GM23338 (cell line): ENCODE results near the gene SPATA2L. TPM values are rescaled to one million over a fixed set of nuclear protein-coding genes. Genes with fewer than 3 reads are reported as not detected.

Source experiments
- ATAC-seq: fragments of 200-7000 bp; cut with Tn5 transposase; 3 replicates; pipeline ENCODE4 v1.9.1; 2020
- DNase-seq: peaks from one replicate; pipeline ENCODE4 v3.0.0-alpha.2; 2015; ENCODE audit warnings: low spot score
- H2AFZ ChIP-seq: fragments of 200-600 bp; sonication (generic); 2 replicates; pipeline ENCODE4 v1.8.0; 2016; ENCODE audit warnings: antibody characterized with exemption, mild to moderate bottlenecking, moderate library complexity
- H3F3A ChIP-seq: fragments of 200-600 bp; sonication (generic); replicated peaks from 2 replicates; pipeline ENCODE4 v1.8.0; 2017; ENCODE audit warnings: antibody characterized with exemption, mixed run types, low read depth
- H3K27ac ChIP-seq: fragments of 200-600 bp; sonication (generic); 2 replicates; pipeline ENCODE4 v1.6.1; 2016; ENCODE audit warnings: low read depth
- H3K27me3 ChIP-seq: fragments of 200-600 bp; sonication (generic); 2 replicates; pipeline ENCODE4 v1.8.0; 2016; ENCODE audit warnings: mild to moderate bottlenecking, mixed run types, moderate library complexity; ENCODE audit not compliant: insufficient read depth
- H3K36me3 ChIP-seq: fragments of 200-600 bp; sonication (generic); 2 replicates; pipeline ENCODE4 v1.8.0; 2016; ENCODE audit warnings: mild to moderate bottlenecking; ENCODE audit not compliant: insufficient read depth
- H3K4me1 ChIP-seq: fragments of 200-600 bp; sonication (generic); 2 replicates; pipeline ENCODE4 v1.8.0; 2016; ENCODE audit warnings: mild to moderate bottlenecking, moderate library complexity; ENCODE audit not compliant: insufficient read depth
- H3K4me2 ChIP-seq: fragments of 200-600 bp; sonication (generic); 2 replicates; pipeline ENCODE4 v1.7.1; 2017; ENCODE audit warnings: mixed run types
- H3K4me3 ChIP-seq: fragments of 200-600 bp; sonication (generic); 2 replicates; pipeline ENCODE4 v1.6.1; 2016; ENCODE audit warnings: mixed run types
- H3K79me2 ChIP-seq: fragments of 200-600 bp; sonication (generic); replicated peaks from 2 replicates; pipeline ENCODE4 v1.8.0; 2017; ENCODE audit warnings: mild to moderate bottlenecking; ENCODE audit not compliant: insufficient read depth
- H3K9me2 ChIP-seq: fragments of 200-600 bp; sonication (generic); 2 replicates; pipeline ENCODE4 v1.8.0; 2017; ENCODE audit not compliant: insufficient read depth
- H4K20me1 ChIP-seq: fragments of 200-600 bp; sonication (generic); replicated peaks from 2 replicates; pipeline ENCODE4 v1.8.0; 2017; ENCODE audit warnings: mild to moderate bottlenecking; ENCODE audit not compliant: insufficient read depth
- H3K27ac Mint-ChIP-seq: 2 replicates; pipeline ENCODE4 v1.8.0; 2020; ENCODE audit warnings: inconsistent platforms, mild to moderate bottlenecking, moderate library complexity, mixed read lengths
- H3K27me3 Mint-ChIP-seq: 3 replicates; pipeline ENCODE4 v1.8.0; 2022; ENCODE audit warnings: low read depth, mild to moderate bottlenecking, moderate library complexity, mixed read lengths, inconsistent platforms; ENCODE audit not compliant: insufficient read depth, poor library complexity
- H3K36me3 Mint-ChIP-seq: 3 replicates; pipeline ENCODE4 v1.8.0; 2021; ENCODE audit warnings: low read depth, mild to moderate bottlenecking, inconsistent platforms, moderate library complexity, mixed read lengths
- H3K4me1 Mint-ChIP-seq: 3 replicates; pipeline ENCODE4 v1.8.0; 2020; ENCODE audit warnings: mild to moderate bottlenecking, inconsistent platforms, mixed read lengths
- H3K4me3 Mint-ChIP-seq: 3 replicates; pipeline ENCODE4 v1.8.0; 2021; ENCODE audit warnings: moderate library complexity, mild to moderate bottlenecking, inconsistent platforms, mixed read lengths
- H3K9me3 Mint-ChIP-seq: 3 replicates; pipeline ENCODE4 v1.8.0; 2020; ENCODE audit warnings: moderate library complexity, mild to moderate bottlenecking, inconsistent platforms, mixed read lengths
- CREB1 ChIP-seq: fragments of 250-450 bp; sonication (Bioruptor Pico); IDR thresholded peaks from 2 replicates; pipeline ENCODE4 v1.5.0; 2020; ENCODE audit warnings: low read depth, mild to moderate bottlenecking, moderate library complexity
- EZH2 ChIP-seq: fragments of 200-600 bp; sonication (generic); IDR thresholded peaks from one replicate; pipeline ENCODE4 v1.8.0; 2017; ENCODE audit warnings: antibody characterized with exemption, mild to moderate bottlenecking, low read depth; ENCODE audit not compliant: unreplicated experiment
- EZH2phosphoT487 ChIP-seq: fragments of 200-600 bp; sonication (generic); IDR thresholded peaks from one replicate; pipeline ENCODE4 v1.8.1; 2018; ENCODE audit warnings: antibody characterized with exemption; ENCODE audit not compliant: unreplicated experiment
- JUNB ChIP-seq: IDR thresholded peaks from one replicate; pipeline ENCODE4 v1.6.1; 2016; ENCODE audit warnings: antibody characterized with exemption; ENCODE audit not compliant: unreplicated experiment
- NANOG ChIP-seq: IDR thresholded peaks from 2 replicates; pipeline ENCODE4 v1.6.1; 2016; ENCODE audit warnings: antibody characterized with exemption, borderline replicate concordance
- POLR2AphosphoS5 ChIP-seq: IDR thresholded peaks from 2 replicates; pipeline ENCODE4 v1.6.1; 2016; ENCODE audit warnings: antibody characterized with exemption, low read depth
- REST ChIP-seq: IDR thresholded peaks from one replicate; pipeline ENCODE4 v1.6.1; 2018; ENCODE audit warnings: antibody characterized with exemption; ENCODE audit not compliant: unreplicated experiment
- STAT1 ChIP-seq: IDR thresholded peaks from one replicate; pipeline ENCODE4 v1.6.1; 2016; ENCODE audit warnings: antibody characterized with exemption; ENCODE audit not compliant: unreplicated experiment
- ZNF114 ChIP-seq: fragments of 250-450 bp; sonication (Bioruptor Pico); IDR thresholded peaks from 2 replicates; pipeline ENCODE4 v1.5.0; 2020; ENCODE audit warnings: mild to moderate bottlenecking, moderate library complexity
- polyA plus RNA-seq: library from polyadenylated mRNA; unstranded; fragments of >200 nt; fragmentation: Nextera tagmentation; extraction: Ambion mirVana; gene quantifications from 2 replicates; pipeline ENCODE4 v1.2.1, GENCODE V29; 2016
- total RNA-seq: library from RNA; depleted of rRNA; stranded (reverse); fragments of >200 nt; shearing (Covaris generic); gene quantifications from 2 replicates; pipeline ENCODE4 v1.2.3, GENCODE V29; 2014
- TF ChIP-seq, protein P1 (sequence below): IDR thresholded peaks from 2 replicates; pipeline ENCODE4 v1.6.1; 2016; ENCODE audit warnings: antibody characterized with exemption
- TF ChIP-seq, protein P2 (sequence below): fragments of 250-450 bp; sonication (Bioruptor Pico); IDR thresholded peaks from 2 replicates; pipeline ENCODE4 v1.5.0; 2020; ENCODE audit warnings: mild to moderate bottlenecking, moderate library complexity

The SPATA2L gene
- total and polyA plus RNA-seq, 2 experiments from 2014 or later: 6.9 to 26.2 TPM

DNA sequence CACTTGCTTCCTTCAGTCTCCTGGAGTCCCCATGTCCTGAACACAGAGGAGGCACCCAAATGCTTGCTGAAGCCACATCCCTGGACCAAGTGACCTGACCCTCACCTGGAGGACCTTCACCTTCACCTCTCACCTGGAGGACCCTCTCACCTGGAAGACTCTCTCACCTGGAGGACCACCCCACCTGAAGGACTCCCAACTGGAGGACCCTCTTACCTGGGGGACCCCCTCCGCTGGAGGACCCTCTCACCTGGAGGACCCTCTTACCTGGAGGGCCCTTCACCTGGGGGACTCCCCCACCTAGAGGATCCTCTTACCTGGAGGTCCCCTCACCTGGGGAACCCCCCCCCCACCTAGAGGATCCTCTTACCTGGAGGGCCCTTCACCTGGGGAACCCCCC, 15.6 kb downstream of the SPATA2L start:
- Histone ChIP-seq H3F3A (0 out of 2 replicates have a peak, but pooled peaks cover 6% of the 10 kb centered on the region), H3K27ac (no peak overlapping the region), H3K79me2 (peaks cover 12% of the 10 kb centered on the region), H3K4me3 (no peak overlapping the region), H3K4me2 (no peak overlapping the region), H3K9me2 (0 out of 2 replicates have a peak, but pooled peaks cover 4% of the 10 kb centered on the region), H3K4me1 (0 out of 2 replicates have a peak, but pooled peaks cover 8% of the 10 kb centered on the region), H2AFZ (no peak overlapping the region), H4K20me1 (peaks cover 4% of the 10 kb centered on the region; the same call in 1 of the 2 replicates), H3K27me3 (no peaks in the 10 kb centered on the region), H3K36me3 (no peaks in the 10 kb centered on the region)
- no peak for DNase-seq
- Mint-ChIP-seq H3K27ac (no peak overlapping the region), H3K4me1 (peaks cover 7% of the 10 kb centered on the region; the same call in 2 of the 3 replicates), H3K4me3 (0 out of 3 replicates have a peak overlapping the region, but pooled peaks have one; percentile 24), H3K36me3 (peaks cover 73% of the 10 kb centered on the region), H3K27me3 (peaks cover 20% of the 10 kb centered on the region), H3K9me3 (peaks cover 53% of the 10 kb centered on the region)
- TF ChIP-seq POLR2AphosphoS5: no peak
- no peak for TF ChIP-seq ZNF114
- TF ChIP-seq REST: no peak
- no peak for TF ChIP-seq EZH2
- no peak for TF ChIP-seq JUNB
- no peak for TF ChIP-seq STAT1
- ATAC-seq: no peak

- H2AFZ ChIP-seq: no peak overlapping the region
- no peak overlapping the region for H3K4me2 ChIP-seq
- H3K4me1 Mint-ChIP-seq: no peaks in the 10 kb centered on the region
- H4K20me1 ChIP-seq: no peaks in the 10 kb centered on the region
- no peaks in the 10 kb centered on the region for H3K4me1 ChIP-seq
- H3K36me3 Mint-ChIP-seq: peaks cover 71% of the 10 kb centered on the region
- no peak overlapping the region for H3K4me3 Mint-ChIP-seq
- H3K4me3 ChIP-seq: no peak overlapping the region
- peaks cover 81% of the 10 kb centered on the region for H3K9me3 Mint-ChIP-seq
- DNase-seq (no peak), ATAC-seq (no peak)
- H3K36me3 ChIP-seq: peaks cover 9% of the 10 kb centered on the region
- no peak overlapping the region for H3K27ac ChIP-seq
- H3K79me2 ChIP-seq: no peaks in the 10 kb centered on the region
- no peaks in the 10 kb centered on the region for H3K27me3 ChIP-seq
- TF ChIP-seq EZH2: no peak
- no peak for TF ChIP-seq CREB1 (CRISPR knock-in tag)
- no peak for TF ChIP-seq NANOG
- TF ChIP-seq STAT1: no peak
- no peak for TF ChIP-seq POLR2AphosphoS5
- TF ChIP-seq, protein P1, sequence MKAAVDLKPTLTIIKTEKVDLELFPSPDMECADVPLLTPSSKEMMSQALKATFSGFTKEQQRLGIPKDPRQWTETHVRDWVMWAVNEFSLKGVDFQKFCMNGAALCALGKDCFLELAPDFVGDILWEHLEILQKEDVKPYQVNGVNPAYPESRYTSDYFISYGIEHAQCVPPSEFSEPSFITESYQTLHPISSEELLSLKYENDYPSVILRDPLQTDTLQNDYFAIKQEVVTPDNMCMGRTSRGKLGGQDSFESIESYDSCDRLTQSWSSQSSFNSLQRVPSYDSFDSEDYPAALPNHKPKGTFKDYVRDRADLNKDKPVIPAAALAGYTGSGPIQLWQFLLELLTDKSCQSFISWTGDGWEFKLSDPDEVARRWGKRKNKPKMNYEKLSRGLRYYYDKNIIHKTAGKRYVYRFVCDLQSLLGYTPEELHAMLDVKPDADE: no peak
- TF ChIP-seq, protein P2, sequence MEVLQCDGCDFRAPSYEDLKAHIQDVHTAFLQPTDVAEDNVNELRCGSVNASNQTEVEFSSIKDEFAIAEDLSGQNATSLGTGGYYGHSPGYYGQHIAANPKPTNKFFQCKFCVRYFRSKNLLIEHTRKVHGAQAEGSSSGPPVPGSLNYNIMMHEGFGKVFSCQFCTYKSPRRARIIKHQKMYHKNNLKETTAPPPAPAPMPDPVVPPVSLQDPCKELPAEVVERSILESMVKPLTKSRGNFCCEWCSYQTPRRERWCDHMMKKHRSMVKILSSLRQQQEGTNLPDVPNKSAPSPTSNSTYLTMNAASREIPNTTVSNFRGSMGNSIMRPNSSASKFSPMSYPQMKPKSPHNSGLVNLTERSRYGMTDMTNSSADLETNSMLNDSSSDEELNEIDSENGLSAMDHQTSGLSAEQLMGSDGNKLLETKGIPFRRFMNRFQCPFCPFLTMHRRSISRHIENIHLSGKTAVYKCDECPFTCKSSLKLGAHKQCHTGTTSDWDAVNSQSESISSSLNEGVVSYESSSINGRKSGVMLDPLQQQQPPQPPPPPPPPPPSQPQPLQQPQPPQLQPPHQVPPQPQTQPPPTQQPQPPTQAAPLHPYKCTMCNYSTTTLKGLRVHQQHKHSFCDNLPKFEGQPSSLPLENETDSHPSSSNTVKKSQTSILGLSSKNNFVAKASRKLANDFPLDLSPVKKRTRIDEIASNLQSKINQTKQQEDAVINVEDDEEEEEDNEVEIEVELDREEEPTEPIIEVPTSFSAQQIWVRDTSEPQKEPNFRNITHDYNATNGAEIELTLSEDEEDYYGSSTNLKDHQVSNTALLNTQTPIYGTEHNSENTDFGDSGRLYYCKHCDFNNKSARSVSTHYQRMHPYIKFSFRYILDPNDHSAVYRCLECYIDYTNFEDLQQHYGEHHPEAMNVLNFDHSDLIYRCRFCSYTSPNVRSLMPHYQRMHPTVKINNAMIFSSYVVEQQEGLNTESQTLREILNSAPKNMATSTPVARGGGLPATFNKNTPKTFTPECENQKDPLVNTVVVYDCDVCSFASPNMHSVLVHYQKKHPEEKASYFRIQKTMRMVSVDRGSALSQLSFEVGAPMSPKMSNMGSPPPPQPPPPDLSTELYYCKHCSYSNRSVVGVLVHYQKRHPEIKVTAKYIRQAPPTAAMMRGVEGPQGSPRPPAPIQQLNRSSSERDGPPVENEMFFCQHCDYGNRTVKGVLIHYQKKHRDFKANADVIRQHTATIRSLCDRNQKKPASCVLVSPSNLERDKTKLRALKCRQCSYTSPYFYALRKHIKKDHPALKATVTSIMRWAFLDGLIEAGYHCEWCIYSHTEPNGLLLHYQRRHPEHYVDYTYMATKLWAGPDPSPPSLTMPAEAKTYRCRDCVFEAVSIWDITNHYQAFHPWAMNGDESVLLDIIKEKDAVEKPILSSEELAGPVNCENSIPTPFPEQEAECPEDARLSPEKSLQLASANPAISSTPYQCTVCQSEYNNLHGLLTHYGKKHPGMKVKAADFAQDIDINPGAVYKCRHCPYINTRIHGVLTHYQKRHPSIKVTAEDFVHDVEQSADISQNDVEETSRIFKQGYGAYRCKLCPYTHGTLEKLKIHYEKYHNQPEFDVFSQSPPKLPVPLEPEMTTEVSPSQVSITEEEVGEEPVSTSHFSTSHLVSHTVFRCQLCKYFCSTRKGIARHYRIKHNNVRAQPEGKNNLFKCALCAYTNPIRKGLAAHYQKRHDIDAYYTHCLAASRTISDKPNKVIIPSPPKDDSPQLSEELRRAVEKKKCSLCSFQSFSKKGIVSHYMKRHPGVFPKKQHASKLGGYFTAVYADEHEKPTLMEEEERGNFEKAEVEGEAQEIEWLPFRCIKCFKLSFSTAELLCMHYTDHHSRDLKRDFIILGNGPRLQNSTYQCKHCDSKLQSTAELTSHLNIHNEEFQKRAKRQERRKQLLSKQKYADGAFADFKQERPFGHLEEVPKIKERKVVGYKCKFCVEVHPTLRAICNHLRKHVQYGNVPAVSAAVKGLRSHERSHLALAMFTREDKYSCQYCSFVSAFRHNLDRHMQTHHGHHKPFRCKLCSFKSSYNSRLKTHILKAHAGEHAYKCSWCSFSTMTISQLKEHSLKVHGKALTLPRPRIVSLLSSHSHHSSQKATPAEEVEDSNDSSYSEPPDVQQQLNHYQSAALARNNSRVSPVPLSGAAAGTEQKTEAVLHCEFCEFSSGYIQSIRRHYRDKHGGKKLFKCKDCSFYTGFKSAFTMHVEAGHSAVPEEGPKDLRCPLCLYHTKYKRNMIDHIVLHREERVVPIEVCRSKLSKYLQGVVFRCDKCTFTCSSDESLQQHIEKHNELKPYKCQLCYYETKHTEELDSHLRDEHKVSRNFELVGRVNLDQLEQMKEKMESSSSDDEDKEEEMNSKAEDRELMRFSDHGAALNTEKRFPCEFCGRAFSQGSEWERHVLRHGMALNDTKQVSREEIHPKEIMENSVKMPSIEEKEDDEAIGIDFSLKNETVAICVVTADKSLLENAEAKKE (CRISPR knock-in tag): no peak
- TF ChIP-seq EZH2phosphoT487: no peak
- no peak overlapping the region for H3K27ac Mint-ChIP-seq
- H3K27me3 Mint-ChIP-seq: peaks cover 6% of the 10 kb centered on the region
- H3F3A ChIP-seq: no peaks in the 10 kb centered on the region
- H3K9me2 ChIP-seq: no peaks in the 10 kb centered on the region
These were observed 23.2 kb downstream of the SPATA2L start for GRCh38 chr16:89678258-89678657.
